ENCODE results near the gene CCDC121. TPM values are rescaled to one million over a fixed set of nuclear protein-coding genes. Genes with fewer than 3 reads are reported as not detected.
A peak's percentile ranks its signal among the peaks of the same experiment; 100 is the strongest.

Gene CCDC121
- total RNA-seq, 1 donor from 2014 or later: 5.7 TPM

- H3K27ac Mint-ChIP-seq: peak overlapping the region; percentile 95
- no peak for DNase-seq (ENCODE audit: low spot score, unreplicated experiment)
- H3K9me3 Mint-ChIP-seq (ENCODE audit: low read depth): peaks cover 33% of the 10 kb centered on the region
- TF ChIP-seq CTCF (IDR thresholded peaks at IDR 0.05; ENCODE audit: unreplicated experiment): no peak
- peak overlapping the region; percentile 89 for H3K4me3 Mint-ChIP-seq (ENCODE audit: low read depth)
- H3K4me1 Mint-ChIP-seq (ENCODE audit: low read depth): peaks cover 18% of the 10 kb centered on the region
- peaks cover 12% of the 10 kb centered on the region for H3K36me3 Mint-ChIP-seq (ENCODE audit: insufficient read depth)
- H3K27me3 Mint-ChIP-seq: peaks cover 13% of the 10 kb centered on the region
Measured at GRCh38 chr2:27582129-27582694, 46.6 kb downstream of the CCDC121 start.

- no peak overlapping the region for H3K27ac Mint-ChIP-seq
- peak overlapping the region; percentile 23 for H3K4me3 Mint-ChIP-seq (ENCODE audit: low read depth)
- TF ChIP-seq CTCF (IDR thresholded peaks at IDR 0.05; ENCODE audit: unreplicated experiment): no peak
- no peak for DNase-seq (ENCODE audit: low spot score, unreplicated experiment)
- peaks cover 18% of the 10 kb centered on the region for H3K4me1 Mint-ChIP-seq (ENCODE audit: low read depth)
- H3K36me3 Mint-ChIP-seq (ENCODE audit: insufficient read depth): peaks cover 9% of the 10 kb centered on the region
- peaks cover 31% of the 10 kb centered on the region for H3K9me3 Mint-ChIP-seq (ENCODE audit: low read depth)
- peaks cover 13% of the 10 kb centered on the region for H3K27me3 Mint-ChIP-seq
Measured at GRCh38 chr2:27581417-27582128, 47.2 kb downstream of the CCDC121 start.

Other genes starting within 250 kb of the CCDC121 start
- gene ZNF513, start 248.3 kb downstream of the CCDC121 start, total RNA-seq: 34.4 and 35.0 TPM in 2 replicates
- gene PPM1G, start 219.4 kb downstream of the CCDC121 start, total RNA-seq: 101 and 105 TPM in 2 replicates
- 109 and 120 TPM in 2 replicates for gene NRBP1, start 200.4 kb downstream of the CCDC121 start, total RNA-seq
- gene KRTCAP3, start 186.6 kb downstream of the CCDC121 start, total RNA-seq: 15.4 and 17.1 TPM in 2 replicates
- 43.7 and 49.5 TPM in 2 replicates for gene IFT172, start 139.3 kb downstream of the CCDC121 start, total RNA-seq
- gene FNDC4, start 133.8 kb downstream of the CCDC121 start, total RNA-seq: 10.2 and 12.2 TPM in 2 replicates
- gene GCKR, start 132.2 kb downstream of the CCDC121 start, total RNA-seq: 2.0 and 2.8 TPM in 2 replicates
- 59.1 and 60.9 TPM in 2 replicates for gene ZNF512, start 46.0 kb downstream of the CCDC121 start, total RNA-seq
- 37.3 and 40.2 TPM in 2 replicates for gene GPN1, start within 50 bp of the CCDC121 start, total RNA-seq
- 47.6 and 48.1 TPM in 2 replicates for gene SUPT7L, start 34.6 kb upstream of the CCDC121 start, total RNA-seq
- 19.5 and 22.1 TPM in 2 replicates for gene SLC4A1AP, start 34.9 kb upstream of the CCDC121 start, total RNA-seq
- 59.7 and 63.3 TPM in 2 replicates for gene MRPL33, start 142.7 kb upstream of the CCDC121 start, total RNA-seq